HL-60/S4 treated with retinoic acid at 250 ng/mL for 4 days and 3 days (cell line): Measurements from ENCODE around the gene MGP.

Source experiments
- in situ Hi-C: fragments of 300-500 bp; cut with MboI; formaldehyde crosslinking; loops from 2 replicates; pipeline ENCODE4 v1.7.0; 2022; ENCODE audit warnings: low sequenced_read_pairs

MGP gene

DNA sequence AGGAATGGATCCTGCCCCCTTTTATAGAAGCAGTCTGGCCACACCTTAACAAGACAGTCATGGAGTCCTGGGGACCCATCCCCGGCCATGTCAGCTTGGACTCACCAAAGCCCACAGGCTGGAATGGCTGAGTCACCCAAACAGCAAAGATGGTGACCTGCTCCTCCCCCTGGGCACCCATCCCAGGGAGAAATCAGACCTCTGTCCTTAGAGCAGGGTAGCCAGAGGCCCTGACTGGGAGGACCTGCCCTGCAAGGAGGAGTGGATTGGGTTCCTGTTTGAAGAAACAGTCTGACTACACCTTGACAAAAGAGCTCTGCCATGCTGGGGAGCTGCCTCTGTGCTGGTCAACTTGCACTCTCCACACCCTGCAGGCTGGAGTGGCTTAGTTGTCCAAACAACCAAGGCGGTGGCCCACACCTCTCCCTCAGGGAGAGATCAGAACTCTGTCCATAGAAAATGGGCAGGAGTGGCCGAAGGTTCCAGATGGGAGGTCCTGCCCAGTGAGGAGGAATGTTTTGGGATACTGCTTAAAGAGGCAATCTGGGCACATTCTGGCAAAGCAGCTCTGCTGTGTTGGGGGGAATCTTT is 16.6 kb downstream of the MGP start:
- in situ Hi-C loops = no loop called here

- in situ Hi-C loops = no loop called here
Observed at GRCh38 chr12:14860490-14860889, 25.2 kb downstream of the MGP start.

DNA sequence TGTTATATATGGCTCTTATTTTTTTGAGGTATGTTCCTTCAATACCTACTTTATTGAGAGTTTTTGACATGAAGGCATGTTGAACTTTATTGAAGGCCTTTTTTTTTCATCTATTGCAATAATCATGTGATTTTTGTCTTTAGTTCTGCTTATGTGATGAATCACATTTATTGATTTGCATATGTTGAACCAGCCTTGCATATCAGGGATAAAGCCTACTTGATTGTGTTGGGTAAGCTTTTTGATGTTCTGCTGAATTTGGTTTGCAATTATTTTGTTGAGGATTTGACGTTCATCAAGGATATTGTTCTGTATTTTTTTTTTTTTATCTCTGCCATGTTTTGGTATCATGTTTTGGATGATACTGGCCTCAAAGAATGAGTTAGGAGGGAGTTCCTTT is 27.1 kb downstream of the MGP start:
- in situ Hi-C loops = no loop called here

DNA sequence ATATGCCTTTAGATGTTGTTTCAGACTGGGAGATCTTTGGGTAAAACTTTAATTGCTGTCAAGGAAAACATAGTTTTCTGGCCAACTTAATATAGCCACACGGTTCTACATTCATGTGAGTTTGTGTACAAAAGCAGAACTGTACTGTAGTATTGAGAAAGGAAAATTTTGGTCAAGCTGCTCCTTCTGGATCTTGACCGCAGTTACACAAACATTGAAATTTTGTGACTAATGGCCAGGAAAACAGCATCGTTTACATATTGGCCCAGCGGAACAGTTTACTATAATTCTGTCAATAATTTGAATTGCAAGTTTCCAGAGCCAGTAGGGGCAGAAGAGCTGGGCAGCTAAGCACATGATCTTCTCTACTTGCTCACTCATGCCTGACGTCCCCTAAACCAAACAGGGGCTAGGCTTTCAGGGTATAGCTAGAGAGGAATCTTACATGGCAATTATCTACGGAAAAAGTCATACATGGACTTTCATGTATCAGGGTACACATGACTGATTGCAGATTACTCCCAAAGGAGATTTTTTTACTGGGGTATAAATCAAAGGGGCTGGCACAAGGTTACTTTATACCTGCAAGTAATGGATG is 31.0 kb downstream of the MGP start:
- in situ Hi-C loops = no loop called here

DNA sequence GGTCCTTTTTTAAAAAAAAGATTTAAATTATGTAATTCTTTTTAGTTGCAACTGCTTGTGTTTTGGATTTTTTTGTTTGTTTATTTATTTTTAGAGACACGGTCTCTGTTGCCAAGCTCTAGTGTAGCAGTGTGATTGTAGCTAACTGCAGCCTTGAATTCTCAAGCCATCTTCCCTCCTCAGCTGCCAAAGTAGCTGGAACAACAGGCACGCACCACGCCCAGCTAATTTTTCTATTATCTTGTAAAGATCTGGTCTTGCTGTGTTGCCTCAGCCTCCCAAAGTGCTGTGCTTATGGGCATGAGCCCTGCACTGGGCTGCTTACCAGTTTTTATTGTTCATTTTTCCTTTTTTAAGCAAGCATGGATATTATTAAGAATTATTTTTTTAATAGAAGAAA is 31.7 kb downstream of the MGP start:
- in situ Hi-C loops = no loop called here

DNA sequence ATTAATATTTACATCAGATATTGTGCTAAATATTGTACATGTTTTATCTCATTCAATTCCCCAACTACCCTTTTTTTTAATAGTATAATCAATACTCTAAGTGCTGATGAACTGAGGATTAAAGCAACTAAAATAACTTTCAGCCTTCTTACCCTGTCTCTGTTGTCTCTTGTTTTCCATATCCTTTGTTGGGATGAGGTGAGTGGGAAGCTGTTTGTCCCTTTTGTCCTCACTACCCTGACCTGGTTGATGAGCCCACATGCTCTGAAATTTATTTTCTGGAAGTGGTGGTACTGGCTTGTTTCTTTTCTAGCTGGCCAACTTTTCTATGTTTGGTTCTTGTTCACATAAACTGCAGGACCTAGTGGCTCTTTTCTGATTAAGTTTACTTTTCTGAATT is 32.8 kb downstream of the MGP start:
- in situ Hi-C loops = no loop called here

GRCh38 chr12:14850929-14851663 is 34.6 kb downstream of the MGP start:
- in situ Hi-C loops = no loop called here

- in situ Hi-C loops = loop anchor here (10.0 to 25.0 kb wide), 2 partner anchors 155 to 413 kb away; no protein-coding TSS in a partner anchor
Observed at GRCh38 chr12:14849661-14850060, 36.0 kb downstream of the MGP start.

DNA sequence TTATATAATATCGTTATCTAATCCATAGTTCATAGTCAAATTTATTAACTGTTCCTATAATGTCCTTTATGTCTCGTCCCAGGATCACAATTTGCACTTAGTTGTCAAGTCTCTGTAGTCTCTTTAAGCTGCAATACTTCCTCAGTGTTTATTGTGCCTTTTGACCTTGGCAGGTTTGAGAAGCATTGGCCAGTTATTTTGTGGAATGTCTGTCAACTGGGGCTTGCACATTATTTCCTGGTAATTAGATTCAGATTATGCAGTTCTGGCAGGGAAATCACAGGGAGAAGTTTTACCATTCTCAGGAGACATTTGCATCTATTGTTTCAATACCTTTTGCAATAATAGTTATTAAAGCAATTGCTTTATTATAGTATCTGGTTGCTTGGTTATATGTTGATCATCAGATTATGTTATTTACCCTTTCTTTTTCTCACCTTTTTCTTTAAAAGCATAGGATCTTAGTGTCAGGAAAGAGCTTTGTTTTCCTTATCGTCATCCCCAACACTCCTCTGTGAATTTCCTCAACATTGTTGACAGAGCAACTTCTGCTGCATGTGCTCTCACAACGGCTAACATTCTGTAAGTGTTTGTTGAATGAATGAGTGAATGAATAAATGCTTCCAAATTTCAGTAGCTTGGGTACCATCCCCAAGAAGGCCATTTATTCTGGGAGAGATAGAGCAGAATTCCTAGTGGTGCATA is 38.6 kb downstream of the MGP start:
- in situ Hi-C loops = loop anchor here (10.0 to 25.0 kb wide), 2 partner anchors 158 to 415 kb away; no protein-coding TSS in a partner anchor

- in situ Hi-C loops = loop anchor here (10.0 to 25.0 kb wide), 2 partner anchors 159 to 416 kb away; no protein-coding TSS in a partner anchor
Observed at GRCh38 chr12:14846042-14846587, 39.5 kb downstream of the MGP start.

DNA sequence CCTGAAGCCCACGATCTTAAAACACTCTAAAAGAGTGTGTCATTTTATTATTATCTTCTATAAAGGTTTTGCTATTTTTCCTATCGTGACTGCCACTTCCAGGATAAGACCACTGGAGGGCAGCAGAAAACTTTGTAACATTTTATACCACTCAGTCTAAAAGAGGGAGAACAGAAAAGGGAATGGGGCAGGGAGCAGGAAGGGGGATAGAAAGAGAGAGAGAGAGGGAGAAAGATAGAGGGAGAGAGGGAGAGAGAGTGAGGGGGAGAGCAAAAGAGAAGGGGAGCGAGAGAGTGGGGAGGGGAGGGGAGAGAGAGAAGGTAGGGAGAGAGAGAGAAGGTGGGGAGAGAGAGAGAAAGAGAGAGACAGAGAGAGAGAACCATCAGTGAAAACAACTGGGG is 40.3 kb downstream of the MGP start:
- in situ Hi-C loops = loop anchor here (10.0 to 25.0 kb wide), 2 partner anchors 159 to 417 kb away; no protein-coding TSS in a partner anchor

DNA sequence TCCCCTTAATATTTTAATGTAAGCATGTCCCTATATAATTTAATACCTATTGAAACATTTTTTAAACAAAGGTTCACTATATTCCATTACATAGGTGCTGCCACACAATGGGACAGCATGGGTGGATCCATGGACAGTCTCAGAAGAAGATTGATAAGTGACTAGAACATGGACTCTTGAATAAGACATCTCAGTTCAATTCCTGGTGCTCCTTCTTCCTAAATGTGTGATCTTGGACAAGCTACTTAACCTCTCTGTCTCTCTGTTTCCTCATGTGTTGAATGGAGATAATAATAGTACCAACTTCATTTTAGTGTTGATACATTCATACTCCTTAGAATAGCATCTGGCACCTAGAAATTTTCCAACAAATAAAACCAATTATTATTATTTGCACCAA is 41.3 kb downstream of the MGP start:
- in situ Hi-C loops = loop anchor here (10.0 to 25.0 kb wide), 2 partner anchors 160 to 418 kb away; no protein-coding TSS in a partner anchor

DNA sequence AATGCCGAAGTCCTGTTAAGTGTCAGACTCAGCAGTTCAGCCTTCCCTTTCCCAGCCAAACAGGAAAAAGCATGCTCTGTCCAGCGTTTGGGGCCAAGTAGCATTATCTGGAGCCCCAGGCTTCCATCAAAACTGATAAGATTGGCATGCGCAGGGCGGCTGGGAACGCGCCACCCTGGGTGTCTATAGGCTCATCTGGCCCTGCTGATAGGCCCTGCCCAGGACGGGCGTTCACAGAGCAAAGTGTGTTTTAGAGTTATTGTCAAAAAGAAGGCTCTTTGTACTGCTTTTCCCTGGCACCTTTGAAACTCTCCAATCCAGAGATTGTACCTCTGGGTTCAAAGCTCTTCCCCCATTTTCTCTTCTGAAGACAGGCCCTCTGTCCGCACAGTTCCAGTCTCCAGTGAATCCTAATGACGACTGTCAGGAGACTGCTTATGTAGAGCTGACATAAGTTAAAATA is 42.2 kb downstream of the MGP start, which contains the start of gene ART4:
ART4 (minus strand) TSS at position 102 of the 463 bp plus-strand sequence. CDS start 413 bp downstream, outside the sequence.
- in situ Hi-C loops = loop anchor here (10.0 to 25.0 kb wide), 2 partner anchors 161 to 419 kb away; no protein-coding TSS in a partner anchor

DNA sequence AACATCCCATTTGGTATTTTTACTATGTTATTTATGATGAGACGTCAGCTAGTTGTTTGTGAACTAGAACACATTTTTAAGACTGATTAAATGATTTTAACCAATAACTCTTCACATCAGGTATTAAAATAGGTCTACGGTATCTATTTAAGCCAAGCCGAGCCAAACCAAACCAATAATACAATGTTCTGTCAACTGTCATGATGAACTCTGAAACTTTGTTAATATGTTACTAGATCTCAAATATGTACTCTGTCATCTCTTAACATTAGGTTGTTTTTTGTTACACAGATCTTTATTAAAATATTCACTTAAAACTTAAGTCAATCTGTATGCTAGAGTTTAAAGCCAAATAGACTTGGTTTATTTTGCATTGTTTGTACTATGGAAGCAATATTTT is 43.3 kb downstream of the MGP start:
- in situ Hi-C loops = loop anchor here (10.0 to 25.0 kb wide), 2 partner anchors 162 to 420 kb away; no protein-coding TSS in a partner anchor

DNA sequence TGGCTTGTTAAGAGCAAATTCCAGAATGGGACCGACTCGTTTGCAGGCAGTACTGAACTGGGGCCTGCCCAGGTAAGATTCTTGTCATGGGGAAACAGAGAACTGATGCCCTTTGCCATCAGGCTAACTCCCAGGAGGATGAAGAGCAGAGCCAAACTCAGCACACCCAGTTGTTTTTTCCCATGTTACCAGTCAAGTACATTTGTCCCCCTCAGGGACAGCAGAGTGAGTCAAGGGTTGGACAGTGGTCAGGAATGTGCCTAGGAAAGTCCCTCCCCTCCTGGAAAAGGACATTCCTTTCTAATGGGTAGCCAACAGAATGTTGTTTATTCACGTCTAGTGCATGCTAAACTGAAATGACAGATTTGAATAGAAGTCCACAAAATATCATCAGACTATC is 43.9 kb downstream of the MGP start:
- in situ Hi-C loops = loop anchor here (10.0 to 25.0 kb wide), 2 partner anchors 163 to 421 kb away; no protein-coding TSS in a partner anchor

GRCh38 chr12:14840616-14841015 is 45.0 kb downstream of the MGP start:
- in situ Hi-C loops = loop anchor here (10.0 to 25.0 kb wide), 2 partner anchors 164 to 422 kb away; no protein-coding TSS in a partner anchor

DNA sequence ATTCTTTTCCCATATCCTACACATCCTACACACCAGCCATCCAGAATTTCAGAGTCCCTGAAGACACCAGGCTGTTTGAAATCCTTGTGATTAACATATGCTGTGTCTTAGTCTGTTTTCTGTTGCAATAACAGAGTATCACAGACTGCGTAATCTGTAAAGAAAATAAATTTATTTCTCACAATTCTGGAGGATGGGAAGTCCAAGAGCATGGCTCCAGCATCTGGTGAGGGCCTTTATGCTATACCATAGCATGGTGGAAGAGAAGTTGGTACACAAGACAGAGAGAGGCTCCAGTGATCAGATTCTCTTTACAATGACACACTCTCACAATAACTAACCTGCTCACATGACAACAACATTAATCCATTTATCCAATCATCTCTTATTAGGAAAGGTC is 46.4 kb downstream of the MGP start:
- in situ Hi-C loops = loop anchor here (25.0 kb wide), 1 partner anchor 423 kb away; no protein-coding TSS in a partner anchor

GRCh38 chr12:14836336-14837210 is 49.1 kb downstream of the MGP start:
- in situ Hi-C loops = loop anchor here (25.0 kb wide), 1 partner anchor 426 kb away; no protein-coding TSS in a partner anchor

DNA sequence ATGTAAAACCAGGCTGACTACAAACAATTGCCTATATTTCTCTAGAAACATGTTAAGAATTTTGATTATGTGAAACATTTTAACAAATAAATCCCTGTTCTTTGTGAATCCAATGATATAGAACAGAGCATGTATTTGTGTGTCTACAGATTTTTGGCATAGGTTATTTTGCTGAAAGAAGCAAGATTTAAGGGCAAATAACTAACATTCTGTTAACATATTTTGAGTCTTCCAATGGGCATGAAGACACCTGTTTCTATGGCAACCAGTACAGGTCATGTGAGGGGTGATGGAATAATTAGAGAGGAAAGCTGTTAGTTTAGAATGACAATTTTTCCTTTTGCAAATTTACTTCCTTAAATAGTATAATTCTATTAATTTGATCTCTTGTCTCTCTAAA is 51.1 kb downstream of the MGP start:
- in situ Hi-C loops = loop anchor here (25.0 kb wide), 1 partner anchor 428 kb away; no protein-coding TSS in a partner anchor
